ENCODE data around the gene GABRA4.

GABRA4 gene

DNA sequence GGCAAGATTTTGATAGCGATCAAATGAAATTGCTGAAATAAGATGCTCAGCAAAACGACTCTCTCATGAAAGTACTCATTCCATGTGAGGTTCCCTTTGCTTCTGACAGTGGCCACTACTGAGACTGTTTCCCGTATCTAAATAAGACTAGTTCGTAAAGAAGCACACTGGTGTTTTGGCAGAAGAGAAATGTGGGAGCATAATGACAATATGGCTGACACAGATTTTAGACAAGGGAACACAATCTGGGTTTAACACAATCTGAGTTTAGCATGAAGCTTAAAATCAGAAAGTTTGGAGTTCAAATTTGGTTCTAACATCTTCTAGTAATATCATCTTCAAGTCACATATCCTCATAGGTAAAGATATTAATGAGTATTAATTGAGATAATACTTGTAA, 13.7 kb downstream of the GABRA4 start:
- H3K4me3 ChIP-seq (ENCODE audit: low read depth, low read length): no peak overlapping the region
- TF ChIP-seq, protein P1, sequence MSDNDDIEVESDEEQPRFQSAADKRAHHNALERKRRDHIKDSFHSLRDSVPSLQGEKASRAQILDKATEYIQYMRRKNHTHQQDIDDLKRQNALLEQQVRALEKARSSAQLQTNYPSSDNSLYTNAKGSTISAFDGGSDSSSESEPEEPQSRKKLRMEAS (IDR thresholded peaks at IDR 0.05; ENCODE audit: low read depth, low read length): no peak
- TF ChIP-seq MYC (IDR thresholded peaks at IDR 0.05; ENCODE audit: low read depth, low read length) (no peak), POLR2A (IDR thresholded peaks at IDR 0.05; ENCODE audit: extremely low read depth, insufficient read length) (no peak)
- TF ChIP-seq, protein P2, sequence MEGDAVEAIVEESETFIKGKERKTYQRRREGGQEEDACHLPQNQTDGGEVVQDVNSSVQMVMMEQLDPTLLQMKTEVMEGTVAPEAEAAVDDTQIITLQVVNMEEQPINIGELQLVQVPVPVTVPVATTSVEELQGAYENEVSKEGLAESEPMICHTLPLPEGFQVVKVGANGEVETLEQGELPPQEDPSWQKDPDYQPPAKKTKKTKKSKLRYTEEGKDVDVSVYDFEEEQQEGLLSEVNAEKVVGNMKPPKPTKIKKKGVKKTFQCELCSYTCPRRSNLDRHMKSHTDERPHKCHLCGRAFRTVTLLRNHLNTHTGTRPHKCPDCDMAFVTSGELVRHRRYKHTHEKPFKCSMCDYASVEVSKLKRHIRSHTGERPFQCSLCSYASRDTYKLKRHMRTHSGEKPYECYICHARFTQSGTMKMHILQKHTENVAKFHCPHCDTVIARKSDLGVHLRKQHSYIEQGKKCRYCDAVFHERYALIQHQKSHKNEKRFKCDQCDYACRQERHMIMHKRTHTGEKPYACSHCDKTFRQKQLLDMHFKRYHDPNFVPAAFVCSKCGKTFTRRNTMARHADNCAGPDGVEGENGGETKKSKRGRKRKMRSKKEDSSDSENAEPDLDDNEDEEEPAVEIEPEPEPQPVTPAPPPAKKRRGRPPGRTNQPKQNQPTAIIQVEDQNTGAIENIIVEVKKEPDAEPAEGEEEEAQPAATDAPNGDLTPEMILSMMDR (IDR thresholded peaks at IDR 0.05; ENCODE audit: low read depth, low read length): no peak
- no peak for DNase-seq (ENCODE audit: low read depth)

DNA sequence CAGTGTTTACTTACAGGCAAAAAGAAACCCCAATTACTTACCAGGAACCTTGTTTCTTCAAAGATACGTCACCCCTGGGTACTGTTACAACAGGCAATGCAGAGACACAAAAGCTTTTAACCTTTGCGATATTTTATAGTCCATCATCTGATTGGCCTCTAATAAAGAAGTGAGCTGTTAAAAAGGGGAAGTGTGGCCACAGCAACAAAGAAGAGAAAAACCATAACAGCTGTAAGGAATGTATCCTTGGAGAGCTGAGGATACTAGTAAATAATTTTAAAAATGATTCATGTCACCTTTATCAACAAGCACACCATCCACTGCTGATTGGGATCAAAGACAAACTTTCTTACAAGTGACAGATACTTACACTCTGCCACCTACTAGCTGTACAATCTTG, 14.1 kb downstream of the GABRA4 start:
- no peak overlapping the region for H3K4me3 ChIP-seq (ENCODE audit: low read depth, low read length)
- DNase-seq (ENCODE audit: low read depth): no peak
- TF ChIP-seq POLR2A (IDR thresholded peaks at IDR 0.05; ENCODE audit: extremely low read depth, insufficient read length) (no peak), MYC (IDR thresholded peaks at IDR 0.05; ENCODE audit: low read depth, low read length) (no peak)
- TF ChIP-seq, protein P2 (IDR thresholded peaks at IDR 0.05; ENCODE audit: low read depth, low read length): no peak
- TF ChIP-seq, protein P1 (IDR thresholded peaks at IDR 0.05; ENCODE audit: low read depth, low read length): no peak

DNA sequence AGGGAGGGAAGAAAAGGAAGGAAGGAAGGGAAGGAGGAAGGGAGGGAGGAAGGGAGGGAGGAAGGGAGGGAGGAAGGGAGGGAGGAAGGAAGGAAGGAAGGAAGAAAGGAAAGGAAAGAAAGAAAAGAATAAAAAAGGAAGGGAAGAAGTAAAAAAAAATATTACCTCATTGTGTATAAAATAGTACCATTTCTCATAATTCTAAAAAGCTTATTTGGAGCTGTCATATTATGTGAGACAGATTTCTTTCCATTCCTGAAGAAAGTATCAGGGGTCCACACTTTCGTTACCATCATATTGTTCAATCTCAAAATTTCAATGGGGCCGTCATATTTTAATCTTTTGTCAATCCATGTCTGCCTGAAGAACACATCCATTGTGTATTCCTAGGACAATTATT, 16.1 kb downstream of the GABRA4 start:
- no peak overlapping the region for H3K4me3 ChIP-seq (ENCODE audit: low read depth, low read length)
- no peak for DNase-seq (ENCODE audit: low read depth)
- no peak for TF ChIP-seq MYC (IDR thresholded peaks at IDR 0.05; ENCODE audit: low read depth, low read length)
- TF ChIP-seq, protein P1 (IDR thresholded peaks at IDR 0.05; ENCODE audit: low read depth, low read length): no peak
- TF ChIP-seq POLR2A (IDR thresholded peaks at IDR 0.05; ENCODE audit: extremely low read depth, insufficient read length): no peak
- TF ChIP-seq, protein P2 (IDR thresholded peaks at IDR 0.05; ENCODE audit: low read depth, low read length): no peak

DNA sequence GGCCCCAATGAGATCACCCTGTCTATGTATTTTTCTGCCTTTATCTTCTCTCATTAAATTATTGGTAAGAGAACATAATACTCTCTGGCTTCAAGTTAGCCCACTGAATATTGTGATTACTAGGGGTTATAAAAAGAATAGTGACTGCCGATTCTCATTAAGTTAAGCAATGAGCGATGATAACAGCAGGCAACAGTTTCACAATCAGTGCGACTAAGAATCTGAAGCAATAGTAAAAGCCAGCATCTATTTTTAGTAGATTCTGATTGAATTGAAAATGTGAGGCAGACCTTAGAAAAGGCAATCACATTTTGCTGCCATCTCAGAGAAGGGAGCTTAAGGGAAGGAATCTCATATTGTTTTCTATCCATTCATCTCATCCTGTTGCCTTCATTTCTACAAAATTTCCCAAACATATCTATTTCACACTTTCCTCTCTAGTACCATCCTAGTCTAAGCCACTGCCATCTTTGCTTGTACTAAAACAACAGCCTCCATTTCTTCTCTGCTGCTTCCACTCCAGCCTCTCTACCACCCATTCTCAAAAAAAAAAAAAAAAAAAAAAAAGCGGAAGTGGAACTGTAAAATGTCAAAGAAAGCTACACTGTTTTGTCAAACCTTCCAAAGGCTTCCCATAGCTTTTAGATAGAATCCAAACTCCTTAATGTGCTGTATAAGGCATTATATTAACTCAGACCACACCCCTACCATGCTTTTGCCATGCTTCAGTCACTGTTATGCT, 17.4 kb downstream of the GABRA4 start:
- TF ChIP-seq POLR2A (IDR thresholded peaks at IDR 0.05; ENCODE audit: extremely low read depth, insufficient read length) (no peak), MYC (IDR thresholded peaks at IDR 0.05; ENCODE audit: low read depth, low read length) (no peak)
- TF ChIP-seq, protein P2 (IDR thresholded peaks at IDR 0.05; ENCODE audit: low read depth, low read length): no peak
- TF ChIP-seq, protein P1 (IDR thresholded peaks at IDR 0.05; ENCODE audit: low read depth, low read length): no peak
- H3K4me3 ChIP-seq (ENCODE audit: low read depth, low read length): no peak overlapping the region
- DNase-seq (ENCODE audit: low read depth): peak; percentile 41

DNA sequence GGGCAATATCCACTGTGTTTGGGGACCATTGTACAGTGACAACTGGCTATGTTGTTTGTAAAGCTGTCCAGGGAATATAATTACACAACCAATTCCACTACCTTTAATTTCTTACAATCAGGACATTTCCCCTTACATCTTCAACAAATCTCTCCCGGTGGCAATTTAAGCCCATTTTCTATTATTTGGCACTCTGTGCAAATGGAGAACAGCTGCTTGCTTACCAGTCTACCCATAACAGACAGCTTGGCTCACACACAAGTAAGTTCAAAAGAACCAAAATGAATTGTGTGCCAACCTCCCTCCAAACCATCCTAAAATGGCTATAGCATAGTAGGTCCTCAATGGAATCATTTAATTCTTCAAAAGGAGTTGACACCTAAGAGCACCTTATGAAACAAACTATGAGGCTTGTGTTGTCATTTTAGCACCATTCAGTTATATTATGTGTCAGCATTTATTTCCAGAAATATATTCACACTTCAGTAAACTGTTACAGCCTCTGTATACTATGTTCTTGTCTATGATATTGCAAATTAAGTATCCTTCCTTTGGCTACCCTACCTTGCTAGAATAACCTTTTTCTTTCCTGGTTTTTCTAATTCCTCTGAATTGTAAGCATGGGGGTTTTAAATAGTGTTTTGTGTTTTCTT, 18.4 kb downstream of the GABRA4 start:
- TF ChIP-seq POLR2A (IDR thresholded peaks at IDR 0.05; ENCODE audit: extremely low read depth, insufficient read length) (no peak), MYC (IDR thresholded peaks at IDR 0.05; ENCODE audit: low read depth, low read length) (no peak)
- TF ChIP-seq, protein P1 (IDR thresholded peaks at IDR 0.05; ENCODE audit: low read depth, low read length): no peak
- TF ChIP-seq, protein P2 (IDR thresholded peaks at IDR 0.05; ENCODE audit: low read depth, low read length): no peak
- H3K4me3 ChIP-seq (ENCODE audit: low read depth, low read length): no peak overlapping the region
- DNase-seq (ENCODE audit: low read depth): no peak

Measured in NB4 (cell line).